HuH-7.5 (cell line): ENCODE measurements around the gene TNRC18.
A peak's percentile ranks its signal among the peaks of the same experiment; 100 is the strongest.
"Not testable (repeated sequence)": the region's sequence is repeated elsewhere in the genome, so short reads cannot be mapped to it uniquely, and the experiment has no call there.

Source experiments
- DNase-seq: peaks from one replicate; pipeline ENCODE4 v3.0.0; 2011; ENCODE audit warnings: low spot score

Gene TNRC18

DNA sequence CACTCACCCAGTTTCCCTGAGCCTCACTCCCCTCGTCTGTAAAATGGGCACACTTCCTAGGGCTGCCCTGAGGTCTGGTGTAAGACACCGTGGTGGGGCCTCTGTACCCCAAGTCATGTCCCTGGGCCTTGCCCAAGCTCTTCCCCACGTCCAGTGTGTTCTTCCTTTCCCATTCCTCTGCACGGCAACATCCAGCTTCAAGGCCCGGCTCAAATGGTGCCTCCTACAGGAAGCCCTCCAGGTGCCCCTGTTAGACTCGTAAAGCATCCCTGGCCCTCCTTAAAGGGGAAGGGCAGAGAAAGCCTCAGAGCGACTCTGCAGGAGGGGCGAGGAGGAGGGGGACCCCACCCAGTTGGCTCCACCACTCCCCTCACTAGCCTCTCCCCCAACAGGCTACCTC, 132.3 kb downstream of the TNRC18 start:
- DNase-seq: no peak

DNA sequence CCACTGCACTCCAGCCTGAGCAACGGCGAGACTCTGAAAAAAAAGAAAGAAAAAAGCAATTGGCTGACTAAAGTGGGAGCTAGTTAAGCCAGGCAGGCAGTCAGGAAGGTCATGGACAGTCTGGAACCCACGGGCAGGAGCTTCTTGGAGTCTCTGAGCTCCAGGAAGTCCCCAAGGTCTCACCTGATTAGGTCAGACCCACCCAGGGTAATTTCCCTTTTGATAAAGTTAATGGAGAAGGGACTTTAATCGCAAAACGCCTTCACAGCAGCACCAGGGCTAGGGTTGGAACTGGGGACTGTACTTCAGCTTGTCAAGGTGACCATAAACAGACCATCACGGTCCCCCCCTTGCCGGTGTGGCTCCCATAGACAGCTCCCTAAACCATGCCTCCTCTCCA, 134.3 kb downstream of the TNRC18 start:
- no peak for DNase-seq

DNA sequence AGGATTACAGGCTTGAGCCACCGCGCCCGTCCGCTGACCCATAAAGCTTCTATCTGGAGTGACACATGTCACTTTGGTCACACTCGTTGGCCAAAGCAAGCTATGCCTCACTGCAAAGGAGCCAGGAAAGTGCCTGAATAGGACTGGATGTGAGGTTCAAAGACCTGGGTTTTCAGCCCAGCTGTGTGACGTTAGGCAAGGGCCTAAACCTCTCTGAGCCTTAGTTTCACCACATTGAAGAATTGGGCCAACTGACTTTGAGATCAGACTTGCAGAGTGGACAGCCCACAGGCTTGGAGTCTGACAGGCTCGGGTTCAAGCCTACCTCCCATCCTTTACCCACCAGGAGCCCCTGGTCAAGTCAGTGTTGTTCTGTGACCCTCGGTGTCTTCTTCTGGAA, 135.1 kb downstream of the TNRC18 start:
- not testable (repeated sequence) for DNase-seq

DNA sequence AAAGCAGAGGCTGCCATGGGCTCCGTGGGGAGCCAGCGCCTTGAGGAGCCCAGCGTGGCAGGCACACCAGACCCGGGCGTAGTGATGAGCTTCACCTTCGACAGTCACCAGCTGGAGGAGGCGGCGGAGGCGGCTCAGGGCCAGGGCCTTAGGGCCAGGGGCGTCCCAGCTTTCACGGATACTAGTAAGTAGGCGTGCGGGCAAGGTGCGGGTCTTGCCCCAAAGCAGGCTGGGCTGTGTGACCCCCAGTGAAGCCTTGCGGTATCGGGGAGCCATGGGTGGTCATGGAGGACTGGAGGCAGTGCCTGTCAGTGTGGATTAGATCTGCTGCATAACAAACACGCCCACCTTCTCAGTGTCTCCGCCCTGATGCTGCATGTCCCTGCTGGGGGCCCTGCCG, 135.8 kb downstream of the TNRC18 start:
- DNase-seq: no peak

DNA sequence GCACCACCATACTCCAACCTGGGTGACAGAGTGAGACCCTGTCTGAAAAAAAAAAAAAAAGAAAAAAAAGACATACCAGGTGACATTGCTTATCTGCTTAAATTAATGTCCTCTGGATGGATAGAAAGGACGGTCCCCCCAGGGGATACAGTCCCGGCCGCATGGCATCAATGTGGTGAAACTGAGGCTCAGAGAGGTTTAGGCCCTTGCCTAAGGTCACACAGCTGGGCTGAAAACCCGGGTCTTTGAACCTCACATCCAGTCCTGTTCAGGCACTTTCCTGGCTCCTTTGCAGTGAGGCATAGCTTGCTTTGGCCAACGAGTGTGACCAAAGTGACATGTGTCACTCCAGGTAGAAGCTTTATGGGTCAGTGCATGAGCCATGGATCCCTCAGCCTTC, 136.3 kb downstream of the TNRC18 start:
- DNase-seq: not testable (repeated sequence)

DNA sequence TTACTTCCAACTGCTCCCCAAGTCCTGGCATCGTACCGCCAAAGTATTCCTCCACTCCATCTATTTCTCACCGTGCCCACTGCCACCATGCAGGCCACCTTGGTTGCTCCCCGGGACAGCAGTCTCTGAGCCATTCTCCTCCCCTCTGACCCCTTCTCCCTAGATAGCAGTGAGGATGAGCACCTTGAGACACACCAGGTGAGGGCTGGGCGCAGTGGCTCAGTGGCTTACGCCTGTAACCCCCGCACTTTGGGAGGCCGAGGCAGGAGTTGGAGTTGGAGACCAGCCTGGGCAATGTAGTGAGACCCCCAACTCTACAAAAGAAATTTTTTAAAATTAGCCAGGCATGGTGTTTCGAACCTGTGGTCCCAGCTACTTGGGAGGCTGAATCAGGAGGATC, 136.7 kb downstream of the TNRC18 start:
- no peak for DNase-seq

DNA sequence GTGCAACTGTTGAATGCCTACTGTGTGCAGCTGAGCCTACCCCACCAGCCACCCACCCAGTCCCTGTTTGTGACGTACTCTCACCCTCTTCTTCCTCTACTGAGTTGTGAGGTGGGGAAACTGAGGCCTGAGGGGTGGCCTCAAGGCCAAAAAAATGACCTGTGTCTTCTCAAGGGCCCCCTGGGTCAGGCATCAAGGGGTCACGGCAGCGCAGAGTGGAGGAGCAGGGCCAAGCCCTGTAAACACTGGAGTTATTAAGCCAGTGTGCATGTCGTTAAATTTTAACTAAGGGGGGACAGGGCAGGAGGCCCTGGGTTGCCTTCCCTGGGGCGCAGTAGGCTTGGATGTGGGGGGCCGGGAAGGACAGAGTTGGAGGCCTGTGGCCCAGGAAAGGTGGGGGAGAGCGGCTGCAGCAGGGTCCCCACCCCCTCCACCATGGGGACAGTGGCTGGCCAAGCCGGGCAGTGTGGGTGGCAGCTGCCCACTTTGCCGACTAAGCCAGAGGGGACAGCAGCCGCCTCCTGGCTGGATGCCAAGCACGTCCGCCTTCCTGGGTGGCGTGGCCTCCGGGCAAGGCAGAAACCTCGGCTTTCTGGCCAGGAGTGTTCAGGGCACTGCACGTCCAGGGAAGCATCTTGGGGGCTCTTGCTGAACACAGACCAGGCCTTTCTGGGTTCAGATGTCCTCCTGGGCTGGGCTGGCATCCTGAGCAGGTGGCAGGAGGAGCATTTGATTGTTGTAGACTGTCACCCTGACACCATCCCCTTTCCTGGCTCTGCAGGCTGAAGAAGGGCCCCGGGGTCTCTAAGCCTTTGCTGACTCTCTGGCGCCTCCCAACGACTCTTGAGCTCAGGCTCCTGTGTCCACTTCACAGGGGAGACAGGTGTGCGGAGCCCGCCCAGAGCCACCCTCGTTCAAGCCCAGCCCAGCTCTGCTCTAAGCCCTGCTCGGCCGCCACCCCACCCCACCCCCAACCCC, 139.0 kb downstream of the TNRC18 start:
- DNase-seq: peak; percentile 97

DNA sequence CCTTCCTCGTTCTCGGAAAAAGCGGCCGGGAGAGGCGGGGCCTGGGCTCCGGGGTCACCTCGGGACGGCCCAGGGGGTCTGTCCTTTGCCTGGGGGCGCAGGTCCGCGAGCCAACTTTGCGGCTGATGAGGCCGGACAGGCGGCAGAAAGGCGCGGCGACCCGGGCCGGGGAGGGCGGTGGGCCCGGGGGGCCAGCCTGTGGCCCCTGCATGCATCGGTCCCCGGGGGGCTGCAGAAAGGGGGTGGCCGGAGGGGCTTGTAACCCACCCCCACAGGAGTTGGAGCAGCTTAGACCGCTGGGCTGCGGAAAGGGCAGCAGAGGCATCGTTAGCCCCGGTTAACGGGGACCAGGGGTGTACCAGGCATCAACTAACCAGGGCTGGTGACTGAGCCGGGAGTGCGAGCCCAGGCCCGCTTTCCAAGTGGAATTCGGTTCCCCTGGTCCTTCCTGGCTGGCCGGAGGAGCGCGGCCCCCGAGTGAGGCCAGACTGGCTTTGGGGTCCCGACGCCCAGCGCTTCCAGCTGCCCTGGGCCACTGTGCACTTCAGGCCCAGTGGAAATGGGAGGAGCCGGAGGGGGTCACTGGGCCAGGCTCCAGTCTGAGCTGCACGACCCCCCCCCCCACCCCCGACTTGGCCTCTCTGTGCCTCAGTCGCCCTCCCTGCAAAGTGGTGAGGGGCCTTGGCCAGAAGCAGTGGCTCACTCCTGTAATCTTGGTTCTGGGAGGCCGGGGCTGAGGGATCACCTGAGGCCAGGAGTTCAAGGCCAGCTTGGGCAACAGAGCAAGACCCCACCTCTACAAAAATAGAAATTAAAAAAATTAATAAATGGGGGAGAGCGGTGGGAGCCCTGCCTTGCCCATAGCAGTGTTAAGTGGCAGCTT, 140.0 kb downstream of the TNRC18 start:
- no peak for DNase-seq

DNA sequence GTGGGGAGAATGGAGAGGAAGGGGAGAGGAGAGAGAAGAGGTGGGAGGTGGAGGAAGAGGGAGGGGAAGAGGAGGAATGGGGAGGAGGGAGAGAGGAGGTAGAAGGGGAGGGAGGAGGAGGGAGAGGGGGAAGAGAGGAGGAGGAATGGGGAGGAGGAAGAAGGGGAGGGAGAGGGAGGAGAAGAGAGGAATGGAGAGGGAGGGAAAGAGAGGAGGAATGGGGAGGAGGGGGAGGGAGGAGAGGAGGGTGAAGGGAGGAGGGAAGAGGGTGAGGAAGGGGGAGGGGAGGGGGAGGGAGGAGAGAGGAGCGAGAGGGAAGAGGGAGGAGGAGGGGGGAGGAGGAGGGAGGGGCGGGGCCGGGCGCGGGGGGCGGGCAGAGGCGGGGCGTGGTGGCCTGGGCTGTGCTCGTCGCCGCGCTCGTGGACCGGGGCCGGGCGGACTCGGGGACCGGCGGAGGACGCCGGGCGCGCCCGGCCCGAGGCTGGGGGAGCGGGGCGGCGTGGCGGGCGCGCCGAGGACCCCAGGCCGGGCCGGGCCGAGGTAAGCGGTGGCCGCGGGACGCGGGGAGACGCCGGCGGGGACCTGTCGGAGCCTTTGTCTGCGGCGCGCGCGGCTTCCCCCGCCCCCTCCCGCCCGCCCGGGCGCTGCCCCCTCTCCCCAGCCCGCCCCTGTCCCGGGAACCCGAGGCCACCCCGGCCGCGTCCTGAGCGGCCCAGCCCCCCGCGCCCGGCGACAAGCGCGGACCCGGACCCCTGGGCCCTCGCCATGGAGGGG, 140.9 kb downstream of the TNRC18 start, which contains the start of gene SLC29A4:
Gene SLC29A4, plus strand, starts transcription at position 401 of the 774 bp plus-strand sequence. CDS start 4,874 bp downstream, outside the sequence.
- DNase-seq: no peak

DNA sequence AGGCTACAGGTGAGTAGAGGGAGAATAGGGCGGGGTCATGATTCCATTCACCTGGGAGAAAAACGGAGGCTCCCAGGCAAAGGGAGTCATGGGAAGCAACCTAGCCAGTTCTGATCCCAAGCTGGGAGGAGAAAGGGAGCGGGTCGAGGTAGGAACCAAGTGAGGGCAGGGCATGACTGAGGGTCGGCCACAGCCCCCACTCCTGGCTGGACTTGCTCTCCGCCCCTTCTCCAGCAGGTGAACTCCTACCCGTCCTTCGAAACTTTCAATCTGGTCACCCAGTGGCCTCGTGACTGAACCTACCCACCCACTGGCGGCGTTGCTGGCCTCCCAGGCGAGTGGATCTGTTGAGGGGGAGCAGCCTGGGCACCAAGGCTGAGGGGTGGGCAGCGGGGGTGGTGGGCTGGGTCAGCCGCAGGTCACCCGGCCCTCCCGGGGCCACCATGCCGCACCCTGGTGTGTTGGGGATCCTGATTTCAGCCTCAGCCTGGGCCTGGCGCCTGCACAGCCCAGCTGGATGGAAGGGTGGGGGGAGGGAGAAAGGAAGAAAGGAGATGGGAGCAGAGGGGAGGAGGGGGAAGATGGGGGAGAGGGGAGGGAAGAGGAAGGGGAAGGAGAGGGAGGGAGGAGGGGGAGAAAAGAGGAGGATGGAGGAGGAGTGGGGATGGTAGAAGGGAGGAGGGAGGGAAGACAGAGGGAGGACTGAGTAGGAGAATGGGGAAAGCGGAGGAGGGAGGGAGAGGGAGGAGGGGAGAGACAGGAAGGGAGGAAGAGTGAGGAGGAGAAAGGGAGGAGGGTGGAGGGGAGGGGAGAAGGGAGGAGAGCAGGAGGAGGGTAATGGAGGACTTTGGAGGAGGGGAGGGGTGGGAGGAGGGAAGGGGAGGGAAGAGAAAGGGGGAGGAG, 141.8 kb downstream of the TNRC18 start:
- DNase-seq: not testable (repeated sequence)

DNA sequence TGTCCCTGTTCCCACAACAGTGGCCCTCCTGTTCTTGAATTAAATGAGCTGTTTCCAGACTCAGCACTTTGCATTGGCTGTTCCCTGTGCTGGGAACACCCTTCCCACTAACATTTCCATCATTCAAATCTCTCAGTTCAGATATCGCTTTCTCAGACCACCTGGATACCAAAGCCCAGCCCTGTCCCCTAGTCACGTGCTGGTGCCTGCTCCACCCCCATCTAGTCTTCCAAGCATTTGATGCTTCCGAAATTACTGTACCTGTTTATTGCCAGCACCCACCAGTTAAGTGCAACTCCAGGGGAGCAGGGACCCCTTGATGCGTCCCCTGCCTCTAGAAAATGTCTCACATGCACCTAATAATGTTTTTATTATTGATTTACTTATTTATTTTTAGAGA, 143.9 kb downstream of the TNRC18 start:
- no peak for DNase-seq

DNA sequence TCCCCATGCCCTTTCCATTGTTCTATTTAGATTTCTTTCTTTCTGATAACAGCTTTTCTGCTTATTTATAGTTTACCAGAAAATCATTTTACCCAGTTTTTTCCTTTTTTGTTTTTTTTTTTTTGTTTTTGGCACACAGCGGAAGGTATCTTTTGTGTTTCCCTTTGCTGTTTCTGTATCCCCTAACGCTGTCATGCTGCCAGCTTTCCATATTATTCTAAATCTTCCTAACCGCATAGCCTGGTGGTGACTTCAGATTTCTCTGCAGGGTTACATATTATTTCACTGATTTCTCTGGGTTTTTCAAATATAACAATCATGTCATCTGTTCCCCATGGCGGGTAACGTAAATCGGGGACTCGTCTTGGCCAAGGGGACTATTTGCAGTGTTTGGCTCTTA, 144.9 kb downstream of the TNRC18 start:
- DNase-seq: no peak

DNA sequence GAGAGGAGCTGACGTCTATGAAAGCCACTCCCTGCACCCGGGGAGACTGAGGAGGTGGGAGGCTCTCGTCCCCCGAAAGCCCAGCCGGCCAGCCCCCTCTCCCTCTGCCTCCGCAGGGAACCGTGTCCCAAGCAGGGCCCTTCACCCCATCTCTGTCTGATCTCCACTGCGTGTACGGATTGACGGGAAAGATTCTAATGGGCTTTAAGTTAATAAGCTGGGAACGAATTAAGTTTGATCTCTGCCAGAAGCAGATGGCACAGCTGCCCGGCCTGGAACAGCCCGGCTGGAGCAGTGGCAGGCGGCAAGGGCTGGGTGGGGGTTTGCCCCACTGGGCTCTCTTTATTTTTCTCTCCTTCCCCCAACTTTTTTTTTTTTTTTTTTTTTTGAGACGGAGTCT, 147.0 kb downstream of the TNRC18 start:
- no peak for DNase-seq

DNA sequence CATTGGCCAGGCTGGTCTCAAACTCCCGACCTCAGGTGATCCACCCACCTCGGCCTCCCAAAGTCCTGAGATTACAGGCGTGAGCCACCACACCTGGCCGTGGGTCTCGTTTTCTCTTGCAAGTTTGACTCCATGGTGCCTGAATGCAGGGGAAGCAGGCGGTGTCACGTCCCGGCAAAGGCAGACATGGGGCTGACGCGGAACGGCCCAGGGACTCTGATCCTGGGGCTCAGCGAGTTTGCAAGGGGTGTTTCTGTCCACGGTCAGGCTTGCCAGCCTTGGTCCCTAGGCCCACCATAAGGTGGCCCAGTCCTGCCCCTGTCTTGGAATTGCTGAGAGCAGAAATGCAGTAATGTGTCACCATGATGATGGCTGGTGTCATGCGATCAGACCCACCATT, 147.5 kb downstream of the TNRC18 start:
- DNase-seq: not testable (repeated sequence)

DNA sequence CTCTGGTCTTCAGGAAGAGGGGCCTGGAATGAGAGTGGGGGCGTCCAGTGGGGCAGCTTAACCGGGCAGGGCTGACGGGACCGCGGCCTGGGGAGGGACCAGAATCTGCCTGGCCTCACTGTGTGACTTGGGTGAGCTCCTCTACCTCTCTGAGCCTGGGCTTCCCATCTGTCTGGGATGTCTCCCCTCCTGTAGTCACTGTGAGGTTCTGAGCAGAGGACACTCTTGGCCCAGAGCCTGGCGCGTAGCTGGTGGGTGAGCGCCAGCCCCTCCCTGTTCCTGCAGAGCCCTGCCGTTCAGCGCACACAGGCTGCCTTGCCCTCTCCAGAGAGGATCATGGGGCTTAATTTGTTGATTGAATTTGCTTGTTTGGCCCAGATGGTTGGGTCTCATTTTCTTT, 148.1 kb downstream of the TNRC18 start:
- not testable (repeated sequence) for DNase-seq

DNA sequence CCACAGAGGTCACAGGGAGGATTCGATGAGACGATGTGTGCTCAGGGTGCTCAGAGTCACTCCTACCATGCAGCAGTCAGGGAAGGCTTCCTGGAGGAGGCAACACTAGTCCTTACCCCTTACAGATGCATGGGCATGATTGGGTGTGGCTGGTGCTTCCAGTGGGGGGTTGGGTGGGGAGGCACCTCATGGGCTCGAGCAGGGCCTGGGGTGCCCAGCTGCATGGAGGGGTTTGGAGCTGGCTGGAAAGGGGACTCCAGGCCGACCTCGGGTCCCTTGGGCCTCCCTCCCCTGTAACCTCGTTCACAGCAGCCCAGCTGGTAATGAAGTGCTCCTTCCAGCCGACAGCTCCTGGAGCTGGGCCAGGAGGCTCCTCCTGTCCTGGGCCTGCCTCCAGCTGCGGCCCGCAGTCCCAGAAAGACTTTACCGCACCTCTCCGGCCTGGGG, 148.6 kb downstream of the TNRC18 start:
- DNase-seq: not testable (repeated sequence)

DNA sequence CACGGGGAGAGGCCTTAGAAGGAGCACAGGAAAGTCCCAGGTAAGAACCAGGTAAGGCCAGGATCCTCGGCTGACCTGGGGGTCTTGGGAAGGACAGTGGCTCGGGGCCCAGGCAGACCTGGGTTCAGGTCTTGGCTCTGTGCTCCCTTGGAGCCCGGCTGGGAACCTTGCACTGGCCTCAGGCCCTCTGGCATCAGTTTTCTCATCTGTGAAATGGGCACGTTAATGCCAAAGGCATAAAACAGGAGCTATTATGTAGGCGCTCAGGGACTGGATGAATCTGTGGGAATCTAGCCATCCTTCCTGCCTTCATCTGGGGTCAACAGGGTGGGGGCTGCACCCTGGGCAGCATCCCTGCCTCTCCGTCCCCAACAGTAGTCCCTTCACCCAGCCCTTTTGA, 149.2 kb downstream of the TNRC18 start:
- no peak for DNase-seq

DNA sequence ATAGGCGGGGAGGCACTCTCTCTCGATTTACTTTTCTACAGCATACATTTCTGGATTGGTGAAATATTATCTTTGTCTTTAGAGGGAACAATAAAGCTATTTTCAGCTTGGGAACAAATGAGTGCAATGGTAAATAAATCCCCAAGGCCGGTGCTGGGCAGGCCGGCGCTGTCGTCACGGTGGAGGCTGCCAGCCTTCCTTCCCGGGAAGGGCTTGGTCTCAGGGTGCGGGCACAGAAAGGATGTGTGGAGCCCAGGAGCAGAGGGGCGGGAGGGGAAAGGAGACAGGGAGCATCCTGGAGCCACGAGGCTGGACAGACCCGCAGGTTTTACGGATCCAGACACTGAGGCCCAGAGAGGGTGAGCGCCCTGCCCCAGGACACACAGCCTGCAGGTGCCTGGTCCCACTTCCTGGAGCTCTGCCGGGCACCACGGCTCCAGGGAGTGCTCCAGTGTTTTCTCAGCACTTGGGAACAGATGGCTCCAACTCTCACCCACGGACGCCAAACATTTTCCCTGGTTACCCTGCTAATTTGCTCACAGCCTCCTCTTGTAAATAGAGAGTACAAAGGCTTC, 149.7 kb downstream of the TNRC18 start:
- DNase-seq: not testable (repeated sequence)

DNA sequence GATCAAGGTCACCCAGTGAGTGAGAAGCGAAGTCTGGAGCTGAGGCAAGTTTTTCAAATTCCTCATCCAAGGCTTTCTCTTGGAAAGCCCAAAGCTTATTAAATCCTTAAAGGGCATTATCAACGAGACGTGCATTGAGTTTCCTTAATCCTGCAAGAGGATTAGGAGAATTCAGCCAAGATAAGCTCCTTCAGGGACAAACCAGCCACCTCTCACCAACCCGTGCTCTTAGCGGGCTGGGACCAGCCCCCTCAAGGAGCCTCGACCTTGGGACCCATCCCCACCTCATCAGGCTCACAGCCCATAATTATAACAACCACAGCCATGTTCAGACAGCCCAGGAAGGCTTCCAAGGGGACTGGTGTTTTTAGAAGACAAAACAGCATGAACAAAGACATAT, 152.8 kb downstream of the TNRC18 start:
- no peak for DNase-seq

DNA sequence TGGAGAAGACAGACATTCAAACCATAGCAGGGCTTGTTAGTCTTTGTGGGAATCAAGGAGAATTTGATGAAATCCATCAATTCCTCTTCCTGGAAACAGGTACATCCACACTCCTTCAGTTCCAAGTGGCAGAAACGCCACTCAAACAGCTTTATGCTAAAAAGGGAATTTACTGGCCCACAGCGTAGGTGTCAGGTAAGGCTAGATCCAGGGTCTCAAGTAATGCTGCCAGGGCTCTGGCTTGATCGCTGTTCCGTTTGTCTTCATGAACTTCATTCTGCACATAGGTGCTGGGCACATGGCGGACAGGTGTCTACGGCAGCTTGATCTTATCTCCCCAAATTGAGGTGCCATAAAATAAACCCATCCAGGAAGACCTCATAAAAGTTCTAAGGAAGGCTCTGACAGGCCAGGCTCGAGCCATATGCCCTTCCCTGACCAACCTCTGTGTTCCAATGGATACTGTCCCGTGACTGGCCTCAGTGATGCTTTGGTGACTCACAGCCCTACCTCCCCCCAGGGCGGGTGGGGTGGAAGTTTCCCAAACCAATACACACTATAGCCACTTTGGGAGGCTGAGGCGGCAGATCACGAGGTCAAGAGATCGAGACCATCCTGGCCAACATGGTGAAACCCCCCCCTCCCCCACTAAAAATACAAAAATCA, 153.5 kb downstream of the TNRC18 start:
- DNase-seq: not testable (repeated sequence)
